PC-3 (cell line): Measurements from ENCODE around the gene OGT. TPM values are rescaled to one million over a fixed set of nuclear protein-coding genes. Genes with fewer than 3 reads are reported as not detected.

Experiments used
- ATAC-seq: fragments of 200-7000 bp; cut with Tn5 transposase; 2 replicates; pipeline ENCODE4 v1.9.1; 2020; ENCODE audit warnings: mild to moderate bottlenecking, moderate library complexity
- BruUV-seq: library from RNA; stranded (reverse); fragments of 400-500 nt; replicated peaks from 2 replicates; lab custom pipeline; 2021; lab: Mats Ljungman, UMichigan
- CTCF ChIA-PET: fragments of 300-600 bp; sonication (Branson Sonifier 250); formaldehyde crosslinking; loops from one replicate; lab custom pipeline; 2022; ENCODE audit warnings: antibody characterized with exemption; lab: Charles Lee
- POLR2A ChIA-PET: fragments of 300-600 bp; sonication (Branson Sonifier 250); formaldehyde crosslinking; loops from one replicate; lab custom pipeline; 2022; ENCODE audit warnings: antibody characterized with exemption; ENCODE audit not compliant: unreplicated experiment; lab: Charles Lee
- DNase-seq: peaks from one replicate; pipeline ENCODE4 v3.0.0-alpha.2; 2015
- H2AFZ ChIP-seq: fragments of 300-600 bp; sonication (generic); 2 replicates; pipeline ENCODE4 v1.6.0; 2016; ENCODE audit warnings: antibody characterized with exemption, low read length
- H3F3A ChIP-seq: fragments of 300-600 bp; sonication (generic); one replicate; pipeline ENCODE4 v1.6.0; 2017; ENCODE audit warnings: antibody characterized with exemption, low read length, control low read depth, mild to moderate bottlenecking; ENCODE audit not compliant: unreplicated experiment
- H3K27ac ChIP-seq: fragments of 300-600 bp; sonication (generic); 2 replicates; pipeline ENCODE4 v1.5.1; 2016; ENCODE audit warnings: mild to moderate bottlenecking, low read length
- H3K27me3 ChIP-seq: fragments of 300-600 bp; sonication (generic); 2 replicates; pipeline ENCODE4 v1.6.1; 2016; ENCODE audit warnings: low read length, mixed read lengths
- H3K36me3 ChIP-seq: fragments of 300-600 bp; sonication (generic); 2 replicates; pipeline ENCODE4 v1.6.1; 2016; ENCODE audit warnings: low read depth, mixed run types, low read length, mixed read lengths
- H3K4me1 ChIP-seq: fragments of 300-600 bp; sonication (generic); 2 replicates; pipeline ENCODE4 v1.5.1; 2016; ENCODE audit warnings: low read length; ENCODE audit not compliant: insufficient read depth
- H3K4me2 ChIP-seq: fragments of 300-600 bp; sonication (generic); 2 replicates; pipeline ENCODE4 v1.6.0; 2016; ENCODE audit warnings: low read length
- H3K4me3 ChIP-seq: fragments of 300-600 bp; sonication (generic); 2 replicates; pipeline ENCODE4 v1.5.1; 2016; ENCODE audit warnings: mild to moderate bottlenecking, low read length, mixed read lengths
- H3K79me2 ChIP-seq: fragments of 300-600 bp; sonication (generic); 2 replicates; pipeline ENCODE4 v1.6.1; 2017; ENCODE audit warnings: low read length, mixed read lengths
- H3K9ac ChIP-seq: fragments of 300-600 bp; sonication (generic); 2 replicates; pipeline ENCODE4 v1.6.0; 2016; ENCODE audit warnings: mild to moderate bottlenecking, low read length
- H3K9me2 ChIP-seq: fragments of 300-600 bp; sonication (generic); replicated peaks from 2 replicates; pipeline ENCODE4 v1.6.1; 2016; ENCODE audit warnings: mixed run types, low read length, mixed read lengths
- H3K9me3 ChIP-seq: fragments of 300-600 bp; sonication (generic); 2 replicates; pipeline ENCODE4 v1.6.1; 2016; ENCODE audit warnings: low read length, mixed read lengths
- H4K20me1 ChIP-seq: fragments of 300-600 bp; sonication (generic); 2 replicates; pipeline ENCODE4 v1.6.1; 2016; ENCODE audit warnings: low read length, mixed read lengths
- EZH2 ChIP-seq: fragments of 300-600 bp; sonication (generic); IDR thresholded peaks from one replicate; pipeline ENCODE4 v1.6.1; 2017; ENCODE audit warnings: antibody characterized with exemption, mild to moderate bottlenecking, low read length; ENCODE audit not compliant: unreplicated experiment
- EZH2phosphoT487 ChIP-seq: fragments of 300-600 bp; sonication (generic); IDR thresholded peaks from 2 replicates; pipeline ENCODE4 v1.6.1; 2018; ENCODE audit warnings: mild to moderate bottlenecking, antibody characterized with exemption, low read length, borderline replicate concordance
- intact Hi-C: fragments of 100-400 bp; cut with micrococcal nuclease; formaldehyde crosslinking; loops from 2 replicates; pipeline ENCODE4 v1.9.0; 2023
- total RNA-seq: library from RNA; depleted of rRNA; stranded (reverse); fragments of >200 nt; gene quantifications from 2 replicates; pipeline ENCODE4 v1.2.3, GENCODE V29; 2014
- TF ChIP-seq, protein P1 (sequence below): fragments of 300-600 bp; sonication (generic); conservative IDR thresholded peaks from 2 replicates; pipeline ENCODE4 v1.5.1; 2017; ENCODE audit warnings: antibody characterized with exemption, low read depth, mild to moderate bottlenecking, low read length

OGT gene
- total RNA-seq, 1 experiment from 2014 or later, result 99.8 TPM

DNA sequence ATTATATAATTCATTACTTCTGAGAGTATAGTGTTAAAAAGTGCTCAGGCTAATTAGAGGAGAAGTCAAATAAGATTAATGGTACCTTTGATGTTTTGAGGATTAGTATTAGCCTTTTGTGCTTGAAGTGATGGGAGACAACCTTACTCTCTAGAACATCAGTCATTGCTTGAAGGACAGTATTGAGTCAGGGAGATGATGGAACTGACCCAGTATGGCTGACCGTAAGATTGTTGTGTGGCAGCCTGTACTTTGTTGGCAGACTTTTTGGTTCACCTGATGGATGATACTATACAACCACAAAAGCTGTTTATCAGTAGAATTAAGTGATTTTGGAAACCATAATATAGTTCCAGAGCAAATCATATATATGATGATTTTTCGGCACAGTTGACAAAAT lies 9.9 kb downstream of the OGT start:
- BruUV-seq, result TSS peak; percentile 57
- no peak overlapping the region for H2AFZ ChIP-seq
- no peaks in the 10 kb centered on the region for H3K27me3 ChIP-seq
- peak overlapping the region; percentile 27; the same call in 1 of the 2 replicates for H3K9ac ChIP-seq
- ATAC-seq, result peak; percentile 24
- peak overlapping the region; percentile 78 for H3K4me2 ChIP-seq
- no peaks in the 10 kb centered on the region for H3K9me2 ChIP-seq
- peaks cover 56% of the 10 kb centered on the region for H3K4me1 ChIP-seq
- ChIA-PET CTCF (interaction anchor here (0.7 kb wide), 1 partner anchor 304 kb away, joined by 3 read pairs; no protein-coding TSS in a partner anchor), POLR2A (interaction anchor here (1.0 kb wide), 1 partner anchor 8 kb away, joined by 12 read pairs; no protein-coding TSS in a partner anchor)
- peak overlapping the region; percentile 87 for H3K27ac ChIP-seq
- peak overlapping the region; percentile 47 for H3K4me3 ChIP-seq
- peaks cover 58% of the 10 kb centered on the region for H3K36me3 ChIP-seq
- H3K9me3 ChIP-seq, result no peaks in the 10 kb centered on the region
- peaks cover 93% of the 10 kb centered on the region for H3K79me2 ChIP-seq
- peaks cover 87% of the 10 kb centered on the region for H4K20me1 ChIP-seq
- intact Hi-C loops, result loop anchor here (1.0 kb wide), 2 partner anchors 11 to 61 kb away; no protein-coding TSS in a partner anchor
- DNase-seq, result peak; percentile 20
- H3F3A ChIP-seq, result peaks cover 17% of the 10 kb centered on the region
- TF ChIP-seq EZH2, result no peak
- TF ChIP-seq, protein P1, sequence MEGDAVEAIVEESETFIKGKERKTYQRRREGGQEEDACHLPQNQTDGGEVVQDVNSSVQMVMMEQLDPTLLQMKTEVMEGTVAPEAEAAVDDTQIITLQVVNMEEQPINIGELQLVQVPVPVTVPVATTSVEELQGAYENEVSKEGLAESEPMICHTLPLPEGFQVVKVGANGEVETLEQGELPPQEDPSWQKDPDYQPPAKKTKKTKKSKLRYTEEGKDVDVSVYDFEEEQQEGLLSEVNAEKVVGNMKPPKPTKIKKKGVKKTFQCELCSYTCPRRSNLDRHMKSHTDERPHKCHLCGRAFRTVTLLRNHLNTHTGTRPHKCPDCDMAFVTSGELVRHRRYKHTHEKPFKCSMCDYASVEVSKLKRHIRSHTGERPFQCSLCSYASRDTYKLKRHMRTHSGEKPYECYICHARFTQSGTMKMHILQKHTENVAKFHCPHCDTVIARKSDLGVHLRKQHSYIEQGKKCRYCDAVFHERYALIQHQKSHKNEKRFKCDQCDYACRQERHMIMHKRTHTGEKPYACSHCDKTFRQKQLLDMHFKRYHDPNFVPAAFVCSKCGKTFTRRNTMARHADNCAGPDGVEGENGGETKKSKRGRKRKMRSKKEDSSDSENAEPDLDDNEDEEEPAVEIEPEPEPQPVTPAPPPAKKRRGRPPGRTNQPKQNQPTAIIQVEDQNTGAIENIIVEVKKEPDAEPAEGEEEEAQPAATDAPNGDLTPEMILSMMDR, result no peak
- no peak for TF ChIP-seq EZH2phosphoT487

GRCh38 chrX:71543316-71543715 lies 10.4 kb downstream of the OGT start:
- Histone ChIP-seq H3K4me2 (peak overlapping the region; percentile 78), H2AFZ (no peak overlapping the region), H4K20me1 (peaks cover 82% of the 10 kb centered on the region), H3K4me1 (peaks cover 51% of the 10 kb centered on the region), H3K4me3 (peak overlapping the region; percentile 47; the same call in 1 of the 2 replicates), H3K9me2 (no peaks in the 10 kb centered on the region), H3K36me3 (peaks cover 58% of the 10 kb centered on the region), H3K27ac (peak overlapping the region; percentile 87), H3K9me3 (no peaks in the 10 kb centered on the region), H3K9ac (no peak overlapping the region), H3K79me2 (peaks cover 93% of the 10 kb centered on the region), H3K27me3 (no peaks in the 10 kb centered on the region), H3F3A (peaks cover 17% of the 10 kb centered on the region)
- no TSS peak for BruUV-seq
- intact Hi-C loops, result loop anchor here (1.0 kb wide), 2 partner anchors 11 to 61 kb away; no protein-coding TSS in a partner anchor
- CTCF ChIA-PET, result interaction anchor here (0.7 kb wide), 1 partner anchor 304 kb away, joined by 3 read pairs; no protein-coding TSS in a partner anchor
- DNase-seq, result peak; percentile 95
- POLR2A ChIA-PET, result interaction anchor here (0.6 to 1.0 kb wide), 2 partner anchors 8 to 431 kb away, joined by 3 to 12 read pairs; no protein-coding TSS in a partner anchor
- peak; percentile 81 for ATAC-seq
- TF ChIP-seq, protein P1, result no peak
- TF ChIP-seq EZH2 (no peak), EZH2phosphoT487 (no peak)

GRCh38 chrX:71545364-71545763 lies 12.5 kb downstream of the OGT start:
- Histone ChIP-seq H3K4me1 (peaks cover 35% of the 10 kb centered on the region), H2AFZ (no peak overlapping the region), H3K9me2 (no peaks in the 10 kb centered on the region), H3K9me3 (no peaks in the 10 kb centered on the region), H3K79me2 (peaks cover 91% of the 10 kb centered on the region), H3K36me3 (peaks cover 54% of the 10 kb centered on the region), H3F3A (peaks cover 17% of the 10 kb centered on the region), H3K9ac (no peak overlapping the region), H3K27ac (no peak overlapping the region), H3K4me2 (no peak overlapping the region), H3K4me3 (no peak overlapping the region), H3K27me3 (no peaks in the 10 kb centered on the region), H4K20me1 (peaks cover 61% of the 10 kb centered on the region)
- BruUV-seq, result no TSS peak
- ChIA-PET CTCF (no interaction called here), POLR2A (no interaction called here)
- ATAC-seq (no peak), DNase-seq (no peak)
- TF ChIP-seq EZH2, result no peak
- intact Hi-C loops, result no loop called here
